22Rv1 (cell line): ENCODE measurements around the gene MELK.

Source experiments
- ZFX ChIP-seq: fragments of 450-650 bp; IDR thresholded peaks from 2 replicates; pipeline ENCODE4 v1.6.1; 2017; ENCODE audit warnings: antibody characterized with exemption, borderline replicate concordance
- TF ChIP-seq, protein P1 (sequence below): fragments of 450-650 bp; IDR thresholded peaks from 2 replicates; pipeline ENCODE4 v1.5.1; 2017; ENCODE audit warnings: mild to moderate bottlenecking

DNA sequence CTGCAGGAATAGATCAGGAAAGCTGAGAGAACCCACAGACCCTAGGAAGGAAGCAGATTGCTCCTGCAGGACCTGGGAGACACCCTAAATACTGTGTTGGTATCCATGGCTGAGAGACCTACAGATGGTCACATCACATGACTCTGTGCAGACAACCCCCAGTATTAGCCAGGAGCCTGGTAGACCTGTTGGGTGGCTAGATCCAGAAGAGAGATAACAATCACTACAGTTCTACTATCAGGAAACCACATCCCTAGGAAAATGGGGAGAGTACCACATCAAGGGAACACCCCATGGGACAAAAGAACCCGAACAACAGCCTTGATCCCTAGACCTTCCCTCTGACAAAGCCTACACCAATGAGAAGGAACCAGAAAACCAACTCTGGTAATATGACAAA lies 24.2 kb upstream of the MELK start:
- TF ChIP-seq, protein P1, sequence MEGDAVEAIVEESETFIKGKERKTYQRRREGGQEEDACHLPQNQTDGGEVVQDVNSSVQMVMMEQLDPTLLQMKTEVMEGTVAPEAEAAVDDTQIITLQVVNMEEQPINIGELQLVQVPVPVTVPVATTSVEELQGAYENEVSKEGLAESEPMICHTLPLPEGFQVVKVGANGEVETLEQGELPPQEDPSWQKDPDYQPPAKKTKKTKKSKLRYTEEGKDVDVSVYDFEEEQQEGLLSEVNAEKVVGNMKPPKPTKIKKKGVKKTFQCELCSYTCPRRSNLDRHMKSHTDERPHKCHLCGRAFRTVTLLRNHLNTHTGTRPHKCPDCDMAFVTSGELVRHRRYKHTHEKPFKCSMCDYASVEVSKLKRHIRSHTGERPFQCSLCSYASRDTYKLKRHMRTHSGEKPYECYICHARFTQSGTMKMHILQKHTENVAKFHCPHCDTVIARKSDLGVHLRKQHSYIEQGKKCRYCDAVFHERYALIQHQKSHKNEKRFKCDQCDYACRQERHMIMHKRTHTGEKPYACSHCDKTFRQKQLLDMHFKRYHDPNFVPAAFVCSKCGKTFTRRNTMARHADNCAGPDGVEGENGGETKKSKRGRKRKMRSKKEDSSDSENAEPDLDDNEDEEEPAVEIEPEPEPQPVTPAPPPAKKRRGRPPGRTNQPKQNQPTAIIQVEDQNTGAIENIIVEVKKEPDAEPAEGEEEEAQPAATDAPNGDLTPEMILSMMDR: no peak
- no peak for TF ChIP-seq ZFX
